NCI-H510A treated with DMSO at 0.1 percent for 48 hours (cell line): Measurements from ENCODE around the gene ZCCHC17.
"Not testable (repeated sequence)": the region's sequence is repeated elsewhere in the genome, so short reads cannot be mapped to it uniquely, and the experiment has no call there.

ENCODE experiments used
- DNase-seq: peaks from one replicate; lab custom pipeline; 2025; lab: John Stamatoyannopoulos, UW

The ZCCHC17 gene, protein sequence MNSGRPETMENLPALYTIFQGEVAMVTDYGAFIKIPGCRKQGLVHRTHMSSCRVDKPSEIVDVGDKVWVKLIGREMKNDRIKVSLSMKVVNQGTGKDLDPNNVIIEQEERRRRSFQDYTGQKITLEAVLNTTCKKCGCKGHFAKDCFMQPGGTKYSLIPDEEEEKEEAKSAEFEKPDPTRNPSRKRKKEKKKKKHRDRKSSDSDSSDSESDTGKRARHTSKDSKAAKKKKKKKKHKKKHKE

DNA sequence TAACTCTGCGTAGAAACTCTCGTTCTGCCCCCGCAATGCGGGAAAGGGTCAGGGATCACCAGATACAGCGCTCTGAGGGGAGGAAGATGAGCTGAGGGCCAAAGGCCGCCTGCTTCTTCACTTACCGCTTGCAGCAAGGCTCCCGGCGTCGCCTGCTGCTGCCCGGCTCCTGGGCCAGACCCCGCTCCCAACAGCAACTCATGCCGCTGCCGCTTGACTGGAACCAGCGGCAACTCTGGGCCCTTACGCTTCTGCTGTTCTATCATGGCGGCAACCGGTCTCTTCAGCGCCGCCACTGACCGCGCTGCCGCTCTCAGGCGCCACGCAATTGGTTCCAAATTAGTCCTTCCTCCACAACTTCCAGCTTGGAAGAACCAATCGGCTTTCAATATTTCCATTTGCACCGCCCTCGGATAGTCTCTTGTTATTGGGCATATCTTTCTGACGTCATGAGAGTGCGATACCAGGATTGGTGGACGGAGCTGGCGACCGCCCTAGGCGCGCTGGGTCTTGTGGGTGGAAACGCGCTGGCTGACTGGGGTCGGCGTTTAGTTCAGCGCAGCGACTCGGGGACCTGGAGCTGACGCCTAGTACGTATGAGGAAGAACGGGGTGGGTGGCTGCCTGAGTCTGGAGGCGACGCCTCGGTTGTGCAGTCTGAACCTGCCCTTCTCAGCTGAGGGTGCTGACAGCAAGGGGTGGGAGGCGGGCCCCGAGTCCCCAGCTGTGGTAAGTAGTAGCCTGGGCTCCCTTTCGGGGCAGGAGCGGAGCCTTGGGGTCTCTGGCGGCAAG lies at the start of gene ZCCHC17, which contains the start of gene SNRNP40:
ZCCHC17 (plus strand) TSS at position 547 of the 791 bp plus-strand sequence. CDS start 13,067 bp downstream, outside the sequence.
SNRNP40 (minus strand) TSS at position 303 of the 791 bp plus-strand sequence; CDS start at position 266, 37 bp downstream.
- DNase-seq: peak; percentile 93

DNA sequence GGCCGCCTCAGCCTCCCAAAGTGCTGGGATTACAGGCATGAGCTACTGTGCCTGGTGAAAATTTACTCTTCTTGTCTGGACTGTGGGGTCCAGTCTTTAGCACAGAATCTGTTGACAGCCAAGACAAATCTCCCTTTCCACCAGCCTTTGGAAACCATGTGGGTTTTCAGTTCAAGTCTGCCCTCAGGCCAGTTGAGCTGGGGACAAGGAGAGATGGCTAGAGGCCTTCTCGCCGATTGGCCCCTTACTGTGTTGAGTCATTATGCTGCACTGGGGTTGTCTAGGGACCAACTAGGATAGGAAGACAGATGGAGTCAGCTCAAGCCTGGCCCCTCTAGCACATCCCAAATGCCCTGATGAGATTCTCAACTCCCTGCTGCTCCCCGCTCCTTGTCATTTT lies 48.6 kb upstream of the ZCCHC17 start:
- DNase-seq: no peak

DNA sequence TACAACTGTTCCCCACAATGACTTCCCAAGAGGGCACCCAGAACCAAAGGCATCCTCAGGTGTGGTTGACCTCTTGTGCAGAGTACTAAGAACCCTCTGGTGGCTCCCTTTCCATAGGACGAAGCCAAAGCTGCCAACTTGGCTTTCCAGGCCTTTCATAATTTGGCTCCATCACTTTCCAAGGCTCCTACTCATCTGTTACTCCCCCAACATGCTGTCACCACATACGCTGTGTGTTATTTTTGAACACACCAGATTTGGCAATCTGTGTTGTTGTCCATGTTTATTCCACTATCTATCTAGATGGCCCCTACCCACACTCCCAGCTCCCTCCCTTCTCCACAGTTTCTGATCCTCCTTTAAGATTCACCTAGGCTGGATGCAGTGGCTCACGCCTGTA lies 47.0 kb upstream of the ZCCHC17 start:
- DNase-seq: no peak

DNA sequence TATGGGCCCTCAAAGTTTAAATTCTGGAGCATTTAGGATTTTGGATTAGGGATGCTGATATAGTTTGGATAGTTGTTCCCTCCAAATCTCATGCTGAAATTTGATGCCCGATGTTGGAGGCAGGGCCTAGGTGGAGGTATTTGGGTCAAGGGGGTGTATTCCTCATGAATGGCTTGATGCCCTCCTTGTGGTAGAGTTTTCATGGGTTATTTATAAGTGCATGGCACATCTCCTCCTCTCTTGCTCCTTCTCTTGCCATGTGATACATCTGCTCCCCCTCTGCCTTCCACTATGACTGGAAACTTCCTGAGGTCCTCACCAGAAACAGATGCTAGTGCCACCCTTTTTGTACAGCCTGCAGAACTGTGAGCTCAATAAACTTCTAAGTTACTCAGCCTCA lies 39.6 kb upstream of the ZCCHC17 start:
- DNase-seq: no peak

DNA sequence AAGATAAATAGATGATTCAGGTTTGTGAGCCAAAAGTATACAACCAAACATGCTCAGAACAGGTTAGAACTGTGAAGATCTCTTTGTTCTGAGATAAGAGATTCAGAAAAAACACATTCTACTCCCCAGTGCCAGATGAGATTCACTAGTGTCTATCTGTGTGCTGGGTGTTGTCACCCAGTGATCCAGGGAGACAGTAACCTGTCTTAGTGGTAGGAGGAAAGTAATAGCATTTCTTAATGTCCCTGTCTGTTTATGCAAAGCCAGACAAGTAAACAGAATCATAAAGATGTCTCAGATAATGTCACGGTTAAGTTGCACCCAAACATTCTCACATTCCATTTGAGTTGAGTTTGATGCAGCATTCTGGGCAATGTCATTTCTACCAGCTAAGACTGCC lies 38.3 kb upstream of the ZCCHC17 start:
- no peak for DNase-seq

DNA sequence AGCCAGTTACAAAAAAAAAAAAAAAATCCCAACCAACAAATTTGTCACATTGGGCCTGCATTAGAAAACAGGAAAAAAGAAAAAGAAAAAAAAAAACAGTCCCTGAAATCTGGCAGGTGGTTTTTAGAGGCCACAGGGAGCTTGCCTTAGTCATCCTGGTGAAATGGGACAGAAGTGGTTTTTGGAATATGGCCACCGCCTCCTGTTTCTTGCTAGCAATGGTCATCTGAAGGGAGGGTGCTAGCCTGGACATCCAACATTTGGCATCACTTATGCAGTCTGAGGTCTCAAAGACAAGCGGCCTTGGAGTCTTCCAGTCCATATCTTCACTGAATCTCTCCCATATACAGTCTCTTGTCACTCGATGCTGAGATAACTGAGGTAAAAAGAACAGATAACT lies 37.1 kb upstream of the ZCCHC17 start:
- no peak for DNase-seq

DNA sequence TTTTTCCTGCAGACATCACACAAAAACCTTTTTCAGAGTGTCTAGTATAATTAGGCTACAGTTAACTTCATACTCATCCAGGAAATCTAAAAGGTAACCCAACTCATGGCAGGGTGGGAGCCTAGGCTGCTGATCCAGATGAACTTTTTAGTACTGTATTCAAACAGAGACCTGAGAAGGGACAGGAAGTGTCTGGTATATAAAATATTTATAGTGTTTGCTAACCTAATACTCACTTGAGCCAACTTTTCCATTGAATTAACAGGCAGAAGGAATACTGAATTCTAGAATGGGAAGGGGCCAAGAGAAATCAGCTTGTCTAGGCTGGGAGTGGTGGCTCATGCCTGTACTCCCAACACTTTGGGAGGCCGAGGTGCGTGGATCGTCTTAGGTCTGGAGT lies 34.9 kb upstream of the ZCCHC17 start:
- DNase-seq: no peak

DNA sequence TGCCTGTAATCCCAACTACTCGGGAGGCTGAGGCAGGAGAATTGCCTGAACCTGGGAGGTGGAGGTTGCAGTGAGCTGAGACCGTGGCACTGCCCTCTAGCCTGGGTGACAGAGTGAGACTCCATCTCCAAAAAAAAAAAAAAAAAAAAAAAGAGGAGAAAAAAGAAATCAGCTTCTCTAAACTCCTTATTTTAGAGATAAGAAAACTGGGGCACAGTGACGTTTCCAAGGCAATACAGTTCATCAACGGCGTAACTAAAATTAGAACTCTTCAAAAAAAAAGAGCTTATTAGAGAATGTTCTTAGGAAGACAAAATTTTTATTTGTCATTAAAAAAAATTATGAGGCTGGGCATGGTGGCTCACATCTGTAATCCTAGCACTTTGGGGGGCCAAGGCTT lies 34.4 kb upstream of the ZCCHC17 start:
- not testable (repeated sequence) for DNase-seq

DNA sequence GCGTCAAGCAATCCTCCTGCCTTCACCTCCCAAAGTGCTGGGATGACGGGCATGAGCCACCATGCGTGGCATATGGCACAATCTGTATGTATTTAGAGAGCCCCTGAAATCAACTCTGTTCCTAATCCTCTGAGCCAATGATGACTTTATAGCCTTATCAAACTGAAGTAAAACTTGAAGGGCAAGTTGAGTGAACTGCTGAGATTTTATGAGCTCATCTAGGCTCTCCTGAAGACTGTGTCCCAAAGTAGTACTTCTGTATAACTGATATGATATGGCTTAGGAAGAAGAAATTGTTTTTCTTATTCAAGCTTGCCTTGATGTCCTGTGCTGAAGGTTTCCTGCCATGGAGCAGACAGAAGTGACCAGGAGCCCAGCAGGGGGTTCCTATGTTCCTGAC lies 33.4 kb upstream of the ZCCHC17 start:
- no peak for DNase-seq

DNA sequence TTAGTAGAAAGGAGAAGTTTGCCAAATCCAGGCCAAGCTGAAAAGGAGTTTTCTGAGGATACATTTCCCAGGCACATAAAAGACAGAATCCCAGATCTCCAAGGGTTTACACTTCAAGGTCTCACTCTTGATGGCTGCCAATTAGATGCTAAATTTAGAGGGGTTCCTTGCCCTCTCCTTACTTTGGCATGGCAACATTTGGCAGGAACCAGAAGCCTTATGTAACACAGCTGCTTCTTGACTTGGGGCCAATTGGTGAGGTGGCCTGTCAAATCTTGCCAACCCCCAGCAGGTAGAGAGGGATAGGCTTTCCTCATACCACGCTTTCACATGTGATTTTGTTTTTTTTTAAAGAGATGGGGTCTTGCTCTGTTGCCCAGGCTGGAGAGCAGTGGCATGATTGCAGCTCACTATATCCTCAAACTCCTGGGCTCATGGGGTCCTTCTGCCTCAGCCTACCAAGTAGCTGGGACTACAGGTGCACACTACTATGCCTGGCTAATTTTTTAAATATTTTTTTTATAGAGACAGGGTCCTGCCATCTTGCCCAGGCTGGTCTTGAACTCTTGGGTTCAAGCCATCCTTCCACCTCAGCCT lies 31.9 kb upstream of the ZCCHC17 start:
- DNase-seq: no peak

DNA sequence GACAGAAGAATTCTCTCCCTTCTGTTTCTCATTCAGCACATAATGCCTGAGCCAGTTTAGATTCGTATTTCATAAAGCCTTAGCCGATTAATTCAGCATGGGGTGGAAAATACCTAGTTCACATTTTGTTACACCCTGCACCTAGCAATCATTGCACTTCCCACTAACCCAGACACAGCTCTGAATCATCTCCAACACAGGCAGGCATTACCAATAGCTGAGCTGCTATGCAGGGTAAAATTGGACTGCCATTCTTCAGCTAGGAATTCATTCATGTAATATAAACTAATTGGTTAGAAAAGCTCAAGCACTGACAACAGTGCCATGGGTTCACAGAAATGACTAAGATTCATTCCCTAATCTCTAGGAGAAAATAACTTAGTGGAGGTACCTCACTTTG lies 30.3 kb upstream of the ZCCHC17 start:
- no peak for DNase-seq

DNA sequence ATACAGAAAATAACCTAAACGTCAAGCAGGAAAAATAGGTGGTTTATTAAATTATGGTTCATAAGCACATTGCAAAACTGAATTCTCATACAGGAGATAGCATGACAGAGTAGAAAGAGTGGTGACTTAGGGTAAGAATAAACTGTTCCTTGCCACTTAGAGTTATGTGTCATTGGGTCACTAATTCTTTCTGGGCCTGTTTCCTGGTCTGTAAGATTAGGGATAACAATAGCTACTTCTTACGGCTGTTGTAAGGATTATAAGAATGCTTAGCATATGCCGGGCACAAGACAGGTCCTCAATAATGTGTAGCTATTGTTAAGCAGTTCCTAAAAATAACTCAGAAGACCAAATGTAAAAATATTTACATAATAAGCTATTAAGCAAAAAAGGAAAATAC lies 24.5 kb upstream of the ZCCHC17 start:
- no peak for DNase-seq

DNA sequence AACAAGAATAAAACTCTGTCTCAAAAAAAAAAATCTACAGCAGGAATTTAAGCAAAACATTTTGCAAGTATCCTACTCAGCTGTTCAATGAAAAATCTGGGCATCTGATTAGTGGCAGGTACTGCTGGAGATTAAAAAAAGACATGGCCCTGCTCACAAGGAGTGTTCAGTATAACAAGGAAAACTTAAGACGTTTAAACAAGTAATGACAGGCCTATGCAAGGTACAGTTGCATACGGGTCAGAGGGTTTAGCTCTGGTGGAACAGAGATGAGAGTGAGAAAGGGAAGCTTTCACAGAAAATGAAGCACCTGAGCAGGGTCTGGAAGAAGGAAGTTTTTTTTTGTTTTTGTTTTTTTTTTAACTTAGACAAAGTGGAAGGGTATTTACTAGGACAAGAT lies 23.2 kb upstream of the ZCCHC17 start:
- no peak for DNase-seq

DNA sequence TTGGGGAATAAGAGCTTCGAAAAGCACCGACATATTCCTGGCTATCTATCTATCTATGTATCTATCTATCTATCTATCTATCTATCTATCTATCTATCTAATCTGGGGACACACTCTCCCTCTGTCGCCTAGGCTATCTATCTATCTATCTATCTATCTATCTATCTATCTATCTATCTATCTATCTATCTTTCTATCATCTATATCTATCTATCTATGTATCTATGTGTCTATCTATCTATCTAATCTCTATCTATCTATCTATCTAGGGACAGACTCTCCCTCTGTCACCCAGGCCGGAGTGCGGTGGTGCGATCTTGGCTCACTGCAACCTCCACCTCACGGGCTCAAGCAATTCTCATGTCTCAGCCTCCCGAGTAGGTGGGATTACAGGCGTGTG lies 14.4 kb upstream of the ZCCHC17 start:
- not testable (repeated sequence) for DNase-seq

DNA sequence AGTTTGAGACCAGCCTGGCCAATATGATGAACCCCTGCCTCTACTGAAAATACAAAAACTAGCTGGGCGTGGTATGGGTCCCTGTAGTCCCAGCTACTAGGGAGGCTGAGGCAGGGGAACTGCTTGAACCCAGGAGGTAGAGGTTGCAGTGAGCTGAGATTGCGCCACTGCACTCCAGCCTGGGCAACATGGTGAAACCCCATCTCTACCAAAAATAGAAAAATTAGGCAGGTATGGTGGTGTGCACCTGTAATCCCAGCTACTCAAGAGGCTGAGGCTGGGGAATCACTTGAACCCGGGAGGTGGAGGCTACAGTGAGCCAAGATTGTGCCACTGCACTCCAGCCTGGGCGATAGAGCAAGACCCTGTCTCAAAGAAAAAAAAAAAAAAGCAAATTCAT lies 9.0 kb upstream of the ZCCHC17 start:
- not testable (repeated sequence) for DNase-seq

DNA sequence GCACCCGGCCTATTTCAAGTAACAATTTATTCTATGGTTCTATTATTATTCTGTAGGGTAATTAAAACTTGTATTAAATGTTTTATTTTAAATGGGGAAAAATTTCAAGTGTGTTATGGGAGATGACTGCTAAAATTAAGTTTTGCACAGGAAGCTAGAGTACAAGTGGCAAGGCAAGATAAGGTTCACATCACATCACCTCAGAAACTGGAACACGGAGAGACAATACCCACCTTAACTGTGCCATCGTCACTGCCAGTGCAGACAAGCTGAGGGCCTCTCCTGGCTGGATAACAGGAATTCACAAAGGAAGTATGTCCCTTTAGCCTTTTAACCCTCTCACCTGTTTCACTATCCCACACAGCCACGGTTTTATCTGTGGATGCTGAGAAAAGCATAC lies 7.8 kb upstream of the ZCCHC17 start:
- DNase-seq: no peak

DNA sequence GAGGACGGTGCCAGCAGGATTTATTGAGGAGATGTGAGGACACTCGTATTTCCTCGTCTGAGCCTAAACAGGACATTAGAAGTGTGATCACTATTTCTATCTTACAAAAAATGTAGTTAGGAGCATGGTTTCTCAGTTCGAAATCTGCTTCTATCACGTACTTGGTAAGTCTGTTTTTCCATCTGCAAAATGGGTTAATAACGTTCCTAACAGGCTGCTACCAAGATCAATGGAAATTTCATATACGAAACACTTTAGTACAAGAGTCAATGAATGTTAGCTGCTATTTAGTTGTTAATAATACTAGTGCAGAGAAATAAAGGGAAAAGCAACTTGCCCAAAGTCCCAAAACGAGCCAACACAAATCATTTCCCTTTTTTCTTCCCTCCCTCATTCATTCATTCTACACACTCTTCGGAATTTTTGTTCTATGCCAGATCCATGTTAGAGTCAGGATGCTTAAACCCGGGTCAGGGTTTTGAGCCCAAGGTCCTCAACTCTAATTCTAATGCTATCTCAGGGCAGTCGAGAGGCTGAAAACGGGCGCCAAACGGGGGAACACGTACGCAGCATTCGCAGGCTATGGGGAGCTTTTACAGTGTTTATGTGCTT lies 852 bp upstream of the ZCCHC17 start:
- DNase-seq: no peak

DNA sequence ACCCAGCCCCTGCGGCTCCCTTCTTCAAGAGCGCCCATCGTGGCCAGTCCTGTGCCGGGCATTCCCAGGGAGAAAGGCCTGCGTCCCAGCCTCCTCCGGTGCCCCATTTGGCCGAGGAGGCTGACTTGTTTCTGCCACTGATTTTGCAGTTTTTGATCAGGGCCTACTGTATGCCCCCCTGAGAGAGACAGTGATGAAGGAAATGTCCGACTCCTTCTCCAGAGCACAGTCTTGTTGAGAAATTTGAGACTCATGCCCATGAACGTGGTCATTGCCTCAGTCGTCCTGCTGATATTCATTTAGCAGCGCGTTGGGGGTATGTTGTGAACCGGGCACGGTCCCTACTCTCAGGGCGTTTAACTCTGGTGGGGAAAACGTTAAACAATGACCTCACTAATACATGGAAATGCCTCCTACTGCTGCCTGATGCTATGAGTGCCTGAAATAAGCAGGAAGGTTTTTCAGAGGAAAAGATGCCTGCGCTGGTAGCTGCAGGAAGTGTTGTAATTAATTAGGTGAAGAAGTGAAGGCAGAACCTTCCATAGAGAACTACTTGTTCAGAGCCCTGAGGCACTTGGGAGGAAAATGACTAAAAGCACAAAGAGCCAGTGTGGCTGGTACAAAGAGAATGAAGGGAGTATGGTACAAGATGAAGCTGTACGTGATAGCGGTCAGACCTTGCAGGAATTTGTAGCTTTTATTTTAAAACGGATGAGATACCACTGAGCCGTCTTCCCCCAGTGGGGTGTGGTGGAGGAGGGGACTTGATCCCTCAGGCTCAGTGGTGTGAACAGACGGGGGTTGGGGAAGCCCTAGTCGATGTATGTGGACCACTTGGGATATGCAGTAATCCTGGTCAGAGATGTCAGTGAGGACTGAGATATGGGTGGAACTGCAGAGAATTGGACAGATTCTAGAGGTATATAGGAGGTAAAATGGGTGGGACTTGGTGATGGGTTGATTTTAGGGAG lies 730 bp downstream of the ZCCHC17 start:
- no peak for DNase-seq

DNA sequence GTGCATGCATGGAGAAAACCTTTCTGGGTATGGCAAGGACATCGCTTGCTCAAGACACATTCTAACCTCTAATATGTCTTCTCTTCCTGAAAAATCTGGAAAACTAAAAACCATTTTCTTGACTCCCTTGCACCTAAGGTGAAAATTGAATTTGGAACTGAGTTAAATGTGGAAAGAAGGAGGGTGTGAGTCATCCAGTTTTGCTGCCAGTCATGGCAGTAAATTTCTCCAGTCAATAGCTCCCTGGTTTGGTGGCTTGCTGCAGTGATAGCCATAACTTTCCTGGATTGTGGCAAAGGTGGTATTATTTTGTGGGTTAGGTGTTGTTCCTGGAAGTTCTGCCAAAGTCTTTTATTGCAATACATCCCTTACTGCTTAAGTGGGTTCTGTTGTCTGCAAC lies 2.5 kb downstream of the ZCCHC17 start:
- no peak for DNase-seq

DNA sequence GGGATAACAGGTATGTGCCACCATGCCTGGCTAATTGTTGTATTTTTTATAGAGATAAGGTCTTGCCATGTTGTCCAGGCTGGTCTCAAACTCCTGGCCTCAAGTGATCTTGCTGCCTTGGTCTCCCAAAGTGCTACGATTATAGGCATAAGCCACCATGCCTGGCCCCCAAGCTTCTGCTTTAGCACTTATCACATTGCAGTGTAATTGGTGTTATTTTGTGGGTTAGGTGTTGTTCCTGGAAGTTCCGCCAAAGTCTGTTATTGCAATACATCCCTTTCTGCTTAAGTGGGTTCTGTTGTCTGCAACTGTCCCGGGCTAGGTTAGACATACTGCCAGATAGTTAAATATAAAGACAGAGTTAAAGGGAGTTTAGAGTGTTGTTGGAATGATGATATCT lies 3.4 kb downstream of the ZCCHC17 start:
- DNase-seq: no peak

DNA sequence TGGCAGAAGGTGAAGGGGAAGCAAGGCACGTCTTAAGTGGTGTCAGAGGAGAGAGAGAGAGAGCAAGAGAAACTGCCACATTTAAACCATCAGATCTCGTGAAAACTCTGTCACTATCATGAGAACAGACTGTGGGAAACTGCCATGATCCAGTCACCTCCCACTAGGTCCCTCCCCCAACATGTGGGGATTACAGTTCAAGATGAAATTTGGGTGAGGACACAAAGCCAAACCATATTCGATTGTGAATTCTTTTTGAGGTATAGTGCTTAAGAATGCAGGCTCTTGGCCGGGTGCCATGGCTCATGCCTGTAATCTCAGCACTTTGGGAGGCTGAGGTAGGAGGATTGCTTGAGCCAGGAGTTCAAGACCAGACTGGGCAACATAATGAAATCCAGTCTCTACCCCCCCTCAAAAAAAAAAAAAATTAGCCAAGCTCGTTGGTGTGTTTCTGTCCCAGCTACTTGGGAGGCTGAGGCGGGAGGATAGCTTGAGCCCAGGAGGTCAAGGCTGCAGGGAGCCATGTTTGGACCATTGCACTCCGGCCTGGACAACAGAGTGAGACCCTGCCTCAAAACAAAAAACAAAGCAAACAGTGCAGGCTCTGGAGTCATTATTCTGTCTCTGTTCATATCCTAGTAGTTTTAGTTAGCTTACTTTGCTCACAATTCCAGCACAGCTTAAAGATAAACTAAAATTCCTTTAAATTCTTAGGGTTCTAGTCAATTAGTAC lies 6.0 kb downstream of the ZCCHC17 start:
- DNase-seq: no peak
